ENCODE results near the gene SLC6A11. TPM values are rescaled to one million over a fixed set of nuclear protein-coding genes. Genes with fewer than 3 reads are reported as not detected.

Gene SLC6A11
- total and polyA plus RNA-seq, 2 of the 8 experiments (the other 6 are each of a cell fraction or from before 2014, with no cell fraction given), result 0.78 to 1.5 TPM

GRCh38 chr3:10983219-10983916, 167.3 kb downstream of the SLC6A11 start (continued):
- peak; percentile 68 to 83 (median 76) for TF ChIP-seq CTCF (IDR thresholded peaks at IDR 0.05; ENCODE audit: control extremely low read depth in 1 of 3, insufficient read depth in 1 of 3, low read depth in 1 of 3, low read length in 3 of 3)
- TF ChIP-seq RAD21 (IDR thresholded peaks at IDR 0.05 in 1 of 2, conservative IDR thresholded peaks at IDR 0.05 in 1 of 2; ENCODE audit: low read depth in 2 of 2, low read length in 2 of 2), result peak; percentile 52 to 64
- no peak for TF ChIP-seq GABPA (IDR thresholded peaks at IDR 0.05; ENCODE audit: borderline replicate concordance, insufficient read depth, low read length)
- no peak for TF ChIP-seq JUN (IDR thresholded peaks at IDR 0.05; ENCODE audit: low read depth, low read length)
- no peak for TF ChIP-seq GTF2F1 (IDR thresholded peaks at IDR 0.05; ENCODE audit: borderline replicate concordance, low read depth, low read length)
- TF ChIP-seq BACH1 (IDR thresholded peaks at IDR 0.05; ENCODE audit: low read length), result no peak
- TF ChIP-seq E2F6 (IDR thresholded peaks at IDR 0.05), result no peak
- TF ChIP-seq CREB1 (IDR thresholded peaks at IDR 0.05), result no peak
- TF ChIP-seq HDAC6 (IDR thresholded peaks at IDR 0.05; ENCODE audit: low read depth, low read length), result no peak
- TF ChIP-seq TAF1 (IDR thresholded peaks at IDR 0.05; ENCODE audit: low read depth, low read length), result no peak
- no peak for TF ChIP-seq USF2 (IDR thresholded peaks at IDR 0.05; ENCODE audit: low read length)

Measured in H1 (cell line).